ENCODE measurements around the gene SGIP1. TPM values are rescaled to one million over a fixed set of nuclear protein-coding genes. Genes with fewer than 3 reads are reported as not detected.

SGIP1 gene
- total and polyA plus RNA-seq, 2 of the 4 experiments (the other 2 are of a cell fraction): 27.1 to 42.7 TPM

DNA sequence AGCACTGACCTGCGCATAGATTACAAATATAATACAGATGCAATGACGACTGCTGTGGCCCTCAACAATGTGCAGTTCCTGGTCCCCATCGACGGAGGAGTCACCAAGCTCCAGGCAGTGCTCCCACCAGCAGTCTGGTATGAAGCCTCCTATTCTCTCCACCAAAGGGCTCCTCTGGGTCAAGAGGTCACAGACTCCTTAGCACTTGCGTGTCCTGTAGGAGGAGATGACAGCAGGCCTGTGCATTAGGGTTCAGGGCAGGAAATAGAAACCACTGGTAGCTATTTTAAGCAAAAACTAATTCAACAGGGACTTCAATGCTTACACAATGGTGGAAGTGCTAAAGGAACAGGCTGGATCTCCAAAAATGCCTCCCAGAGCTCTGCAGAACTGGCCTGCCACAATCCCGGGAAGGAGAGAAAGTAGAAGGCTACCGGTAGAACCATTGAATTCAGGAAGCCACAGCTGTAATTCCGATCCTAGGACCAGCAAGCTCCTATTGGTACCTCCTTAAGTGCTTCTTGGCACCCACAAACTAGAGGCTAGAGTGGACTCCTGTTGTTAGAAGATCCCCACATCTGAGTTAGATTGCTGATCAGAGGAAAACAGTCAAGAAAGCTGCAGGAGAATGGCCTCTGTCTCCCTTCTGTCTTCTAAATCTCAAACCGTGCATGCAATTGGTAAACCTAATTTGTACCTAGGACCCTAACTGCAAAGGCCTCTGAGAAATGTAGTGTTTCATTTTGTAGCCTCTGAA, 205.6 kb downstream of the SGIP1 start (continued):
- no peak for TF ChIP-seq MAFK (IDR thresholded peaks at IDR 0.05; ENCODE audit: low read depth, low read length)

DNA sequence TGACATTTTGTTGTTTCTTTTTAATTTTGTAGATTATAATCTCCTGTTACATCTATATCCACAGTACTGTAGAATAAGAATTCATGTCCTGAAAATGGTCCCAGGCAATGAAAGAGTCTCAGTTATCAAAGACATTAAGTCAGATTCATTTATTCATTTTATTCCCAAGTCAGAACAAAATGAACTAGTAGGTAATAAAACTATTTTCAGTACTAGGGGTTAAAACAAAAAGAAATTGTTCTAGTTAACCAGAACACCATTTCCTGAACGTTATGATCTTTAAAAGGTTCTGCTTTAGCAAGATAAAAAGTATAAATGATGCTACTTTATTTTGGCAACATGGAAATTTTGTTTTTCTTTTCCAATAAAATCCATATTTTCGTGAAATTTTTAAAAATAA, 211.5 kb downstream of the SGIP1 start:
- no peaks in the 10 kb centered on the region for H4K20me1 ChIP-seq (ENCODE audit: insufficient read depth, low read length)
- no peak overlapping the region for H4K5ac ChIP-seq (ENCODE audit: low read depth, low read length)
- POLR2A ChIA-PET (ENCODE audit: unreplicated experiment): no interaction called here
- dilution Hi-C loops (cut with HindIII; ENCODE audit: low sequenced_read_pairs, unreplicated experiment) (no loop called here), in situ Hi-C loops (cut with MboI; ENCODE audit: low sequenced_read_pairs) (loop anchor here (25.0 kb wide), 1 partner anchor 483 kb away; no protein-coding TSS in a partner anchor), intact Hi-C loops (cut with micrococcal nuclease) (no loop called here)
- H3K4me3 ChIP-seq (ENCODE audit: insufficient read depth, low read depth, low read length): no peak overlapping the region
- H3K79me1 ChIP-seq (ENCODE audit: low read depth in 1 of 2, low read length in 2 of 2): no peaks in the 10 kb centered on the region
- H2AK5ac ChIP-seq (ENCODE audit: low read depth, low read length): no peak overlapping the region
- H3K4me1 ChIP-seq (ENCODE audit: control insufficient read depth, insufficient read depth, low read length): peaks cover 2% of the 10 kb centered on the region; the same call in 1 of the 2 replicates
- H3K23ac ChIP-seq (ENCODE audit: low read depth, low read length): no peak overlapping the region
- H3K18ac ChIP-seq (ENCODE audit: low read depth, low read length): no peak overlapping the region
- H2BK15ac ChIP-seq (ENCODE audit: low read depth, low read length): no peak overlapping the region
- H2AK9ac ChIP-seq (replicated peaks; ENCODE audit: low read depth, low read length, poor library complexity): no peak overlapping the region
- no peak overlapping the region for H2BK120ac ChIP-seq (ENCODE audit: low read depth, low read length)
- no peak overlapping the region for H2BK20ac ChIP-seq (ENCODE audit: low read depth, low read length)
- no peak overlapping the region for H2AFZ ChIP-seq (replicated peaks; ENCODE audit: low read length, poor library complexity)
- peaks cover 13% of the 10 kb centered on the region for H3K36me3 ChIP-seq (ENCODE audit: control insufficient read depth, insufficient read depth, low read length)
- BruUV-seq (replicated peaks): no TSS peak
- H3K27me3 ChIP-seq (ENCODE audit: control insufficient read depth, insufficient read depth, low read length): no peaks in the 10 kb centered on the region
- H3K27ac ChIP-seq (ENCODE audit: insufficient read depth, low read length): no peak overlapping the region
- DNase-seq (no peak), ATAC-seq (ENCODE audit: low read depth) (no peak)
- WGBS, 2 experiments (ENCODE audit: extremely low coverage in 2 of 2, insufficient read length in 1 of 2): no CpG with 5 or more reads among the region's 2 CpGs
- no peaks in the 10 kb centered on the region for H3K9me3 ChIP-seq (ENCODE audit: control insufficient read depth, insufficient read depth, low read length)
- H2BK5ac ChIP-seq (ENCODE audit: low read depth, low read length, poor library complexity, severe bottlenecking): no peak overlapping the region
- H3K4ac ChIP-seq (ENCODE audit: low read depth, low read length): no peak overlapping the region
- H4K91ac ChIP-seq (ENCODE audit: insufficient read depth, low read depth, low read length): no peak overlapping the region
- H3K9me1 ChIP-seq (ENCODE audit: insufficient read depth, low read length): no peaks in the 10 kb centered on the region
- H3K56ac ChIP-seq (ENCODE audit: extremely low read depth, insufficient read depth, low read length): no peak overlapping the region
- H3K4me2 ChIP-seq (ENCODE audit: low read depth, low read length): no peak overlapping the region
- no peak overlapping the region for H4K8ac ChIP-seq (ENCODE audit: low read depth in 2 of 2, low read length in 2 of 2)
- H3K14ac ChIP-seq (replicated peaks; ENCODE audit: low read depth, low read length): no peak overlapping the region
- no peak overlapping the region for H3K9ac ChIP-seq (ENCODE audit: low read depth, low read length)
- CTCF ChIA-PET: no interaction called here
- TF ChIP-seq BHLHE40 (IDR thresholded peaks at IDR 0.05; ENCODE audit: low read depth, low read length) (no peak), RFX5 (IDR thresholded peaks at IDR 0.05; ENCODE audit: low read depth, low read length) (no peak), MXI1 (IDR thresholded peaks at IDR 0.05; ENCODE audit: borderline replicate concordance, low read depth, low read length) (no peak), MAFK (IDR thresholded peaks at IDR 0.05; ENCODE audit: low read depth, low read length) (no peak), SMC3 (IDR thresholded peaks at IDR 0.05; ENCODE audit: low read depth, low read length) (no peak), POLR2A (IDR thresholded peaks at IDR 0.05; ENCODE audit: low read depth, low read length) (no peak), CEBPB (IDR thresholded peaks at IDR 0.05; ENCODE audit: low read depth, low read length) (no peak), FOS (IDR thresholded peaks at IDR 0.05; ENCODE audit: low read depth, low read length) (no peak), CHD1 (IDR thresholded peaks at IDR 0.05; ENCODE audit: low read depth, low read length) (no peak), NFE2L2 (IDR thresholded peaks at IDR 0.05; ENCODE audit: low read depth, low read length) (no peak), RAD21 (IDR thresholded peaks at IDR 0.05; ENCODE audit: low read length) (no peak)
- TF ChIP-seq, protein P1, sequence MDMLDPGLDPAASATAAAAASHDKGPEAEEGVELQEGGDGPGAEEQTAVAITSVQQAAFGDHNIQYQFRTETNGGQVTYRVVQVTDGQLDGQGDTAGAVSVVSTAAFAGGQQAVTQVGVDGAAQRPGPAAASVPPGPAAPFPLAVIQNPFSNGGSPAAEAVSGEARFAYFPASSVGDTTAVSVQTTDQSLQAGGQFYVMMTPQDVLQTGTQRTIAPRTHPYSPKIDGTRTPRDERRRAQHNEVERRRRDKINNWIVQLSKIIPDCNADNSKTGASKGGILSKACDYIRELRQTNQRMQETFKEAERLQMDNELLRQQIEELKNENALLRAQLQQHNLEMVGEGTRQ (IDR thresholded peaks at IDR 0.05; ENCODE audit: low read depth, low read length): no peak
- TF ChIP-seq, protein P2, sequence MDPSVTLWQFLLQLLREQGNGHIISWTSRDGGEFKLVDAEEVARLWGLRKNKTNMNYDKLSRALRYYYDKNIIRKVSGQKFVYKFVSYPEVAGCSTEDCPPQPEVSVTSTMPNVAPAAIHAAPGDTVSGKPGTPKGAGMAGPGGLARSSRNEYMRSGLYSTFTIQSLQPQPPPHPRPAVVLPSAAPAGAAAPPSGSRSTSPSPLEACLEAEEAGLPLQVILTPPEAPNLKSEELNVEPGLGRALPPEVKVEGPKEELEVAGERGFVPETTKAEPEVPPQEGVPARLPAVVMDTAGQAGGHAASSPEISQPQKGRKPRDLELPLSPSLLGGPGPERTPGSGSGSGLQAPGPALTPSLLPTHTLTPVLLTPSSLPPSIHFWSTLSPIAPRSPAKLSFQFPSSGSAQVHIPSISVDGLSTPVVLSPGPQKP (IDR thresholded peaks at IDR 0.05; ENCODE audit: borderline replicate concordance, low read depth, low read length): no peak
- TF ChIP-seq, protein P3, sequence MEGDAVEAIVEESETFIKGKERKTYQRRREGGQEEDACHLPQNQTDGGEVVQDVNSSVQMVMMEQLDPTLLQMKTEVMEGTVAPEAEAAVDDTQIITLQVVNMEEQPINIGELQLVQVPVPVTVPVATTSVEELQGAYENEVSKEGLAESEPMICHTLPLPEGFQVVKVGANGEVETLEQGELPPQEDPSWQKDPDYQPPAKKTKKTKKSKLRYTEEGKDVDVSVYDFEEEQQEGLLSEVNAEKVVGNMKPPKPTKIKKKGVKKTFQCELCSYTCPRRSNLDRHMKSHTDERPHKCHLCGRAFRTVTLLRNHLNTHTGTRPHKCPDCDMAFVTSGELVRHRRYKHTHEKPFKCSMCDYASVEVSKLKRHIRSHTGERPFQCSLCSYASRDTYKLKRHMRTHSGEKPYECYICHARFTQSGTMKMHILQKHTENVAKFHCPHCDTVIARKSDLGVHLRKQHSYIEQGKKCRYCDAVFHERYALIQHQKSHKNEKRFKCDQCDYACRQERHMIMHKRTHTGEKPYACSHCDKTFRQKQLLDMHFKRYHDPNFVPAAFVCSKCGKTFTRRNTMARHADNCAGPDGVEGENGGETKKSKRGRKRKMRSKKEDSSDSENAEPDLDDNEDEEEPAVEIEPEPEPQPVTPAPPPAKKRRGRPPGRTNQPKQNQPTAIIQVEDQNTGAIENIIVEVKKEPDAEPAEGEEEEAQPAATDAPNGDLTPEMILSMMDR (conservative IDR thresholded peaks at IDR 0.05; ENCODE audit: low read depth, low read length): no peak

All from IMR-90 (cell line).